AG04450 (cell line): ENCODE results near the gene PDE10A. TPM values are rescaled to one million over a fixed set of nuclear protein-coding genes. Genes with fewer than 3 reads are reported as not detected.
"Not testable (repeated sequence)": the region's sequence is repeated elsewhere in the genome, so short reads cannot be mapped to it uniquely, and the experiment has no call there.

Experiments used
- CTCF ChIA-PET: fragments of 300-600, 350-600 bp; formaldehyde crosslinking; extraction: SDS; loops from one replicate; lab custom pipeline; 2022; ENCODE audit warnings: antibody characterized with exemption, inconsistent platforms; lab: Charles Lee
- POLR2A ChIA-PET: fragments of 350-600 bp; formaldehyde crosslinking; extraction: SDS; loops from one replicate; lab custom pipeline; 2021; ENCODE audit warnings: antibody characterized with exemption, inconsistent platforms; lab: Yijun Ruan, JAX
- DNase-seq: peaks from one replicate; pipeline ENCODE4 v3.0.0-alpha.2; 2011; ENCODE audit warnings: low read depth, low spot score
- H3K27ac ChIP-seq: one replicate; pipeline ENCODE4 v1.5.1; 2012; ENCODE audit warnings: low read depth, low read length, control low read depth
- H3K27me3 ChIP-seq: one replicate; pipeline ENCODE4 v1.6.0; 2012; ENCODE audit warnings: low read length; ENCODE audit not compliant: control insufficient read depth, insufficient read depth
- H3K4me3 ChIP-seq: 2 replicates; pipeline ENCODE4 v1.5.1; 2011; ENCODE audit warnings: mild to moderate bottlenecking, low read depth, low read length, control low read depth
- H3K9me3 ChIP-seq: 2 replicates; pipeline ENCODE4 v1.5.1; 2012; ENCODE audit warnings: low read length; ENCODE audit not compliant: control insufficient read depth, insufficient read depth
- polyA plus RNA-seq: library from polyadenylated mRNA; depleted of rRNA; stranded (reverse); fragments of >200 nt; gene quantifications from 2 replicates; pipeline ENCODE4 v1.2.3, GENCODE V29; 2011
- TF ChIP-seq, protein P1 (sequence below): IDR thresholded peaks from 2 replicates; pipeline ENCODE4 v1.5.1; 2011; ENCODE audit warnings: low read depth, low read length, control low read depth, inconsistent platforms

PDE10A gene
- polyA plus RNA-seq, 1 experiment: 7.8 TPM

DNA sequence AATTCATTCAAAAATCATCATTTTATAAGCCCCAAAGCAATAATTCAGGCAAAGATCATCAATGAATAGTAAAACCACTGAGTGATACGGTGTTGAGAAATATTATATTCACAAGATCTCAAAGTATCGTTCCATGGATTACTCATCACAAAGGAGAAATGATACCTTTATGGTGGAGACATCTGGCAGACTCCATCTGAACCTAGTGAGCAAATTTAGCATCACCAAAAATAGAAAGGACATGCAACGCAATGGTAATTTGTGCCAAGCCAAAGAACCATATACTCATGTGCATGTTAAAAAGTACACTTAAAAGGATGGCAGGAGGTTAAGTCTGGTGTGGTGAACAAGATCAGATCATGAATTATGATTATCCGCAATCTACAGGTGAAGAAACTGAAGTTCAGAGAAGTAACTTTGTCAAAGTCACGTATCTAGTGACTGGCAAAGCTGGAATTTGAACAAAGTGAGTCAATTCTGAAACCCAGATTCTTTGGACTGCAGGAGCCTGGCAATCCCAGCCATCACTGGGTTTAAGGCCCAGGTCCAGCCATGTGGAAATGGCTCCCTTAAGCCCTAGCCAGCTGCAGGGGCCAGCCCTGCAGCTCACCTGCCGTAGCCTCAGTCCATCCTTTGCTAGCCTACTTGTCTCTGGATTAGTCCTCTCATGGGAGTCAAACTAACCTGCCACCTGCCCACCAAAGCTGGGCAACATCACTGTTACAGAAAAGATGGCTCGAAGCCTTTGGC, 68.3 kb downstream of the PDE10A start:
- TF ChIP-seq, protein P1, sequence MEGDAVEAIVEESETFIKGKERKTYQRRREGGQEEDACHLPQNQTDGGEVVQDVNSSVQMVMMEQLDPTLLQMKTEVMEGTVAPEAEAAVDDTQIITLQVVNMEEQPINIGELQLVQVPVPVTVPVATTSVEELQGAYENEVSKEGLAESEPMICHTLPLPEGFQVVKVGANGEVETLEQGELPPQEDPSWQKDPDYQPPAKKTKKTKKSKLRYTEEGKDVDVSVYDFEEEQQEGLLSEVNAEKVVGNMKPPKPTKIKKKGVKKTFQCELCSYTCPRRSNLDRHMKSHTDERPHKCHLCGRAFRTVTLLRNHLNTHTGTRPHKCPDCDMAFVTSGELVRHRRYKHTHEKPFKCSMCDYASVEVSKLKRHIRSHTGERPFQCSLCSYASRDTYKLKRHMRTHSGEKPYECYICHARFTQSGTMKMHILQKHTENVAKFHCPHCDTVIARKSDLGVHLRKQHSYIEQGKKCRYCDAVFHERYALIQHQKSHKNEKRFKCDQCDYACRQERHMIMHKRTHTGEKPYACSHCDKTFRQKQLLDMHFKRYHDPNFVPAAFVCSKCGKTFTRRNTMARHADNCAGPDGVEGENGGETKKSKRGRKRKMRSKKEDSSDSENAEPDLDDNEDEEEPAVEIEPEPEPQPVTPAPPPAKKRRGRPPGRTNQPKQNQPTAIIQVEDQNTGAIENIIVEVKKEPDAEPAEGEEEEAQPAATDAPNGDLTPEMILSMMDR: no peak
- no peak for DNase-seq
- POLR2A ChIA-PET: no interaction called here
- Histone ChIP-seq H3K27ac (no peak overlapping the region), H3K27me3 (no peaks in the 10 kb centered on the region), H3K4me3 (no peak overlapping the region), H3K9me3 (peaks cover 12% of the 10 kb centered on the region)
- CTCF ChIA-PET: no interaction called here

DNA sequence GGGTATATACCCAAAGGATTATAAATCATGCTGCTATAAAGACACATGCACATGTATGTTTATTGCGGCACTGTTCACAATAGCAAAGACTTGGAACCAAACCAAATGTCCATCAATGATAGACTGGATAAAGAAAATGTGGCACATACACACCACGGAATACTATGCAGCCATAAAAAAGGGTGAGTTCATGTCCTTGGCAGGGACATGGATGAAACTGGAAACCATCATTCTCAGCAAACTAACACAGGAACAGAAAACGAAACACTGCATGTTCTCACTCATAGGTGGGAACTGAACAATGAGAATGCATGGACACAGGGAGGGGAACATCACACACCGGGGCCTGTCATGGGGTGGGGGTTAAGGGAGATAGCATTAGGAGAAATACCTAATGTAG, 70.1 kb downstream of the PDE10A start:
- DNase-seq, H3K4me3 ChIP-seq, H3K9me3 ChIP-seq, POLR2A ChIA-PET, H3K27ac ChIP-seq, CTCF ChIA-PET, H3K27me3 ChIP-seq: not testable (repeated sequence)

DNA sequence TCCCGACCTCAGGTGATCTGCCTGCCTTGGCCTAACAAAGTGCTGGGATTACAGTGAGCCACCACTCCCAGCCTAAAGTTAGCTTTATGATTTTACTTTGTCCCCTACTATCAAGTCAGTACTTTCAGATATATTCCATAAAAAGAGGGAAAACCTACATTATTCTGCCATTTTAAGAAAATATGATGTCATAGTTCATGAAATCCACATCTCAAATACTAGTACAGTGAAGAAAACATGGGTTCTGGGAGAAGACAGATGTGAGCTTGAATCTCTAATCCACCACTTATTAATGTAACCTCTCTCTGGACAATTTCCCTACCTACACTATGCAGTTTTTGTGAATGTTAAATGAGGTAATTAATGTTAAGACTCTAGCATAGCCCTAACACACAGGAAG, 74.5 kb downstream of the PDE10A start:
- DNase-seq: no peak
- Histone ChIP-seq H3K27me3 (no peaks in the 10 kb centered on the region), H3K27ac (no peak overlapping the region), H3K9me3 (peaks cover 7% of the 10 kb centered on the region), H3K4me3 (no peak overlapping the region)
- TF ChIP-seq, protein P1: no peak
- CTCF ChIA-PET: no interaction called here
- POLR2A ChIA-PET: no interaction called here

DNA sequence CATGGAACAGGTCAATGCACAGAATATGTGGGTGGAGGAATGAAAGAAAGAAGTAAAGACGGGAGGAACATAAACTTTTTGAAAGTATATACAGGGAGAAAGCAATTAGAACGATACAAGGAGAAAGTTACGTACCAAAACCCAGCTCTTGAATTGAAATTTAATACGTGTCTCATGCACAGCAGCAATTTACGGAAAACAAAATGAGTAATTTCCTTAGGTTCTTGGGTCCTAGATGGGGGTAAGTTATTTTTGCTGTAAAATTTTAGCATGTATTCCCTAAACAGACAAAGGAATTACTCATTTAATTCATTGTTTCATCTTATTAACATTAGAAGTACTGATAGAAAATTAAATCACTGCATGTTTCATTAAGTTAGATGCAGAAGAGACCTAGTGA, 75.8 kb downstream of the PDE10A start:
- H3K9me3 ChIP-seq: peaks cover 7% of the 10 kb centered on the region
- ChIA-PET POLR2A (no interaction called here), CTCF (no interaction called here)
- no peak overlapping the region for H3K27ac ChIP-seq
- no peak for DNase-seq
- TF ChIP-seq, protein P1: no peak
- no peak overlapping the region for H3K4me3 ChIP-seq
- H3K27me3 ChIP-seq: no peaks in the 10 kb centered on the region

DNA sequence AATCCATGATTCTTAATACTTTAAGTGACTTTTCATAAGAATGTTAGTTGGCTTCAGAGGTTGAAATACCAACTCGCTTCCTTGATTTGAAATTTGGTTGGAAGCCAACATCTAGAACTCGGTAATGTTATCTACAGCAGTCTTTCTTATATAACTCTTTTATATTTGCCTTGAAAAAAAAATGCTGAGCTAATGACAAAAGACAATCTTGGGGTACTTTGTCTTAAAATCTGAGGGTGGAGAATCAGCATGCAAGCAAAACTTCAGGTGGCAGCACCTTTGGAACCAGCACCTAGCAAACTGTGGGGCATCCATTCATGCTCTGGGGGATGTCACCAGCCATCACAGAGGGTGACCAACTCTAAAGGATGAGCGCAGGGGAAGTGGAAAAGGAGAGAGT, 76.3 kb downstream of the PDE10A start:
- ChIA-PET POLR2A (no interaction called here), CTCF (no interaction called here)
- Histone ChIP-seq H3K9me3 (peaks cover 7% of the 10 kb centered on the region), H3K27me3 (no peaks in the 10 kb centered on the region), H3K4me3 (no peak overlapping the region), H3K27ac (no peak overlapping the region)
- no peak for DNase-seq
- TF ChIP-seq, protein P1: no peak
